HepG2 (cell line): Measurements from ENCODE around the gene DGCR6L.
"Not testable (repeated sequence)": the region's sequence is repeated elsewhere in the genome, so short reads cannot be mapped to it uniquely, and the experiment has no call there.

Experiments used
- RELA ChIP-seq: sonication (generic); formaldehyde crosslinking; IDR thresholded peaks from 2 replicates; pipeline ENCODE4 v1.4.0; 2020; ENCODE audit warnings: missing genetic modification reagents
- TF ChIP-seq, protein P1 (sequence below): sonication (generic); formaldehyde crosslinking; IDR thresholded peaks from 2 replicates; pipeline ENCODE4 v1.5.0; 2020; ENCODE audit warnings: mild to moderate bottlenecking, missing genetic modification reagents, moderate library complexity

DNA sequence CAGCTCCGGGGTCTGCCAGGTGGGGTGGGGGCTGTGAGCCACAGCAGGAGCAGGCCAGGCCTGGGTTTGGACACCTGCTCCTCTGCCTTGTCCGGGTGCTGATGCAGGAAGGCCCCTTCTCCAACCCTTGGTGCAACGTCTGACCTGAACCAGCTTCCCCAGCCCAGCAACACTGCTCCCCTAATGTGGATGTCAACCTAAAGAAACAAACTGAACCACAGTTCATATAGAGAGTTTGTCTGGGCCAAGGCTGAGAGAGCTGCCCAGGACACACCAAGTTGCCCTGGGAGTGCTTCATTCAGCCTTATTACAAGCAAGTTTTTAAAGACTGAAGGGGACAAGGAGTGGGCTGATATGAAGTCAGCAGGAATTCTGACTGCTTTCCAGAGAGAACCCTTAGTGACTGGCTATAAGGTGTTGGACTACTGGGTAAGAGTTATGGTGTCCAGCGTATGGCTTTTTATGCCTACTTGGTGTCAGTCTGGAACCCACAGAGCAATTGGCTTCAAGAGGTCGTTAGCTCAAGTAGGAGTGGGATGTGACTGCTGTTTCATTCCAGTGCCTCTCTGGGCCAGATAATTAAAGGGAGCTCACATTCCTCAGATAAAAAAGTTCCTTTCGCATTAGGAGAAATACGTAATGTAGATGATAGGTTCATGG is 1.8 kb upstream of the DGCR6L start:
- not testable (repeated sequence) for TF ChIP-seq RELA
- TF ChIP-seq, protein P1, sequence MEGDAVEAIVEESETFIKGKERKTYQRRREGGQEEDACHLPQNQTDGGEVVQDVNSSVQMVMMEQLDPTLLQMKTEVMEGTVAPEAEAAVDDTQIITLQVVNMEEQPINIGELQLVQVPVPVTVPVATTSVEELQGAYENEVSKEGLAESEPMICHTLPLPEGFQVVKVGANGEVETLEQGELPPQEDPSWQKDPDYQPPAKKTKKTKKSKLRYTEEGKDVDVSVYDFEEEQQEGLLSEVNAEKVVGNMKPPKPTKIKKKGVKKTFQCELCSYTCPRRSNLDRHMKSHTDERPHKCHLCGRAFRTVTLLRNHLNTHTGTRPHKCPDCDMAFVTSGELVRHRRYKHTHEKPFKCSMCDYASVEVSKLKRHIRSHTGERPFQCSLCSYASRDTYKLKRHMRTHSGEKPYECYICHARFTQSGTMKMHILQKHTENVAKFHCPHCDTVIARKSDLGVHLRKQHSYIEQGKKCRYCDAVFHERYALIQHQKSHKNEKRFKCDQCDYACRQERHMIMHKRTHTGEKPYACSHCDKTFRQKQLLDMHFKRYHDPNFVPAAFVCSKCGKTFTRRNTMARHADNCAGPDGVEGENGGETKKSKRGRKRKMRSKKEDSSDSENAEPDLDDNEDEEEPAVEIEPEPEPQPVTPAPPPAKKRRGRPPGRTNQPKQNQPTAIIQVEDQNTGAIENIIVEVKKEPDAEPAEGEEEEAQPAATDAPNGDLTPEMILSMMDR (CRISPR knock-in tag): not testable (repeated sequence)
